SK-N-MC (cell line): ENCODE data around the gene UBIAD1.

Source experiments
- EZH2 ChIP-seq: fragments of 200-600 bp; sonication (generic); IDR thresholded peaks from one replicate; pipeline ENCODE4 v1.6.1; 2017; ENCODE audit warnings: antibody characterized with exemption
- POLR2AphosphoS5 ChIP-seq: IDR thresholded peaks from 2 replicates; pipeline ENCODE4 v1.6.1; 2012; ENCODE audit warnings: mild to moderate bottlenecking, low read depth, low read length, borderline replicate concordance

DNA sequence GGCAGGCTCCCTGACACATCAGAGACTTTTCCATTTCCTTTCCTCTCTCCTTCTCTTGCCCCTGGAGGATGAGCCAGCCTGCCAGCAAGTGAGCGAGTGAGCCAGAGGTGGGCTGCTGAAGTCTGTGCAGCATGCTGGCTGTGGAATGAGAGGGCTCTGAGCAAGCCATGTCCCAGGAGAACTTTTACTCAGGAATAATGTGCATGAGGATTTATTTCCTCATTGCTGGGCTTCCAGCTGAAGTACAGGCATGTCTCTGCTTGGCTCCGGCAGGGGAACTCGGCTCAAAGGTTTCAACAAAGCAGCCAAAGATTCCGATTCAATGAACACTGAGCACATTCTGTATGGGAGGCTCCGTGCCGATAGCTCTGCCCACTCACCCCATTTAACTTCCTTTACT, 43.7 kb downstream of the UBIAD1 start:
- TF ChIP-seq EZH2 (no peak), POLR2AphosphoS5 (no peak)
